Middle frontal gyrus (tissue), 1 donor: ENCODE data around the gene COG5.

Source experiments
- DNase-seq: peaks from one replicate; pipeline ENCODE4 v3.0.0-alpha.2; 2015; ENCODE audit warnings: low spot score; ENCODE audit errors: extremely low spot score

COG5 gene

GRCh38 chr7:107332488-107333269, 231.0 kb downstream of the COG5 start:
- DNase-seq, result no peak

DNA sequence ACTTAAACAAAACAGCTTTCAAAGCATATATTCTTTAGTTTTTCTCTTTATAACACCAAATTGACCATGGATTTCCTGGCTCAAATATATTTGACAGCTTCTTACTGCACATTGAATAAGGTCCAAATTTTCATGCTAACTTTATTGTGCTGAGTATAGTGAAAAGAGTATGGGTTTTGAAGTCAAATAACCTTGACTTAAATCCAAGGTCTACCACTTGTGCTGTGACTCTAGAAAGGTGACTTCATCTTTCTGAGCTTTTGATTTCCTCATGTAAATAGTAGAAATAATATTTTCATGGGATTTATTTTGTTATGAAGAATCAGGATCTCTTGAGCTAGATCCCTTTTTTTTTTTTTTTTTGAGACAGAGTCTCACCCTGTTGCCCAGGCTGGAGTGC, 233.2 kb downstream of the COG5 start:
- DNase-seq, result no peak

DNA sequence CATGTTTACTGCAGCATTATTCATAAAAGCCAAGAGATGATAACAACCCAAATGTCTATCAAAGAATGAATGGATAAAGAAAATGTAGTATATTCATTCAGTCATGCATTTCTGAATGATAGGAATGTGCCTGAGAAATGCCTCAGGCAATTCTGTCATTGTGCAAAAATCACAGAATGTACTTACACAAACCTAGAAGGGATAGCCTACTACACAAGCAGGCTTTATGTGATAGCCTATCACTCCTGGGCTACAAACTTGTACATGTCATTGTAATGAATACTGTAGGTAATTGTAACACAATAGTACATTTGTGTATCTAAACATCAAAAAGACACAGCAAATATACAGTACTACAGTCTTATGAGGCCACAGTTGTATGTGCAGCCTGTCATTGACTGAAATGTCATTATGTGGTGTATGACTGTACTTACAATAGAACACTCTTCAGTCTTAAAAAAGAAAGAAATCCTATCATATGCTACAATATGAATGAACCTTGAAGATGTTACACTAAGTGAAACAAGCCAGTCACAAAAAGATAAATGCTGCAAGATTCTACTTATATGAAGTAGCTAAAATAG, 235.6 kb downstream of the COG5 start:
- DNase-seq, result no peak

GRCh38 chr7:107326061-107326460, 237.7 kb downstream of the COG5 start:
- DNase-seq, result peak; percentile 14

GRCh38 chr7:107322015-107322414, 241.7 kb downstream of the COG5 start:
- no peak for DNase-seq

- no peak for DNase-seq
These were observed 242.1 kb downstream of the COG5 start for GRCh38 chr7:107321611-107322010.

DNA sequence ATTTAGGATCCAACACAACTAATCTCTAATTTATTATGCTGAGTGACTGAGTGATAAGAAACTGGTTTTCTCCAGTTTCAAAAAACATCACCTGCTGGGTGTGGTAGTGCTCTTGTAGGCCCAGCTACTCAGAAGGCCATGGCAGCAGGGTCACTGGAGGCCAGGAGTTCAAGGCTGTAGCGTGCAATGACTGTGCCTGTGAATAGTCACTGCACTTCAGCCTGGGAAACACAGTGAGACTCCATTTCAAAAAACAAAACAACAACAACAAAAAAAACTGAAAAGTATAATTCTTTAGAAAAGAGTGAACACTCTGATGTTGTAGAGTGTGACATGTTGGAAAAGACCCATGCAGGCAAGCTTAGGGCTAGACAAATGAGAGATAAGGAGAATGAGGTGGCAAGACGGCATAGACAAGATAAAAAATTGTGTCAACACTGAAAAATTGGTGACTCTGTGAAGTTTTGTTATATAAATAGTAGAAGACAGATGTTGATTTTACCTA, 243.9 kb downstream of the COG5 start:
- no peak for DNase-seq

GRCh38 chr7:107318523-107319160, 245.1 kb downstream of the COG5 start:
- no peak for DNase-seq

DNA sequence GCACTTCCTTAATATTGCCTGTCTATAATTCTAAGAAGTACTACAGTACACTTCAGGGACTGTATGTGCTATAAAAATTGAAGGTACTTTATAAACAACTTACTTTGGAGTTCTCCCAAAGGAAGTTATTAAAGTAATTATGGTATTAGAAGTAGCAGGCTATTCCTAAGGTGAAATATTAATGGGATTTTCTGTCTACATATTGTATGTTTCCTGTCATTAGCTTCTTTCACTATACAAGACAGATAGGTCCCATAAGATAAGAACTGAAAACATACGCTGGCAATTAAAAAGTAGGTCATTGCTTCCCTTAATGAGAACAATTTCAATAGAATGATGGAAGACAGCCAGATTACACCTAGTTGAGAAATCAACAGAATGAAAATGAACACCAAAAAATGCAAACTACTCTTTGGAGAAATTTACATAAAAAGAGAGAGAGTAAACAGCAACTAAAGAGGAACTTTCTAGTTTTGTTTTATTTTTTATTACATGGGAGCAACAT, 248.0 kb downstream of the COG5 start:
- no peak for DNase-seq

DNA sequence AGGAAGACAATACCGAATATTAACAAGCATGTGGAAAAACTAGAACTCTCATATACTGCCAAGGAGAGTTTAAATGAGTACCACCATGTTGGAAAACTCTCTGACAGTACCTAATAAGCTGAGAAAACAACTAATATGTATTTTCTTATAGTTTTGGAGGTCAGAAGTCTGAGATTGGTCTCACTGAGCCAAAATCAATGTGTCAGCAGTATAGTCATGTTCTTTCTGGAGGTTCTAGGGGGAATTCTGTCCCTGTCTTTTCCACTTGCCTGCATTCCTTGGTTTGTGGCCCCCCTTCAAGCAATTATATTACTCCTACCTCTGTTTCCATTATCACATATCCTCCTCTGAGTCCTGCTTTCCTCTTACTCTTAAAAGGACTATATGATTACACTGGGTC, 250.4 kb downstream of the COG5 start:
- no peak for DNase-seq

- no peak for DNase-seq
These were observed 251.3 kb downstream of the COG5 start for GRCh38 chr7:107312418-107312817.

- no peak for DNase-seq
These were observed 254.4 kb downstream of the COG5 start for GRCh38 chr7:107309296-107309695.

GRCh38 chr7:107304636-107305035, 259.1 kb downstream of the COG5 start:
- no peak for DNase-seq

DNA sequence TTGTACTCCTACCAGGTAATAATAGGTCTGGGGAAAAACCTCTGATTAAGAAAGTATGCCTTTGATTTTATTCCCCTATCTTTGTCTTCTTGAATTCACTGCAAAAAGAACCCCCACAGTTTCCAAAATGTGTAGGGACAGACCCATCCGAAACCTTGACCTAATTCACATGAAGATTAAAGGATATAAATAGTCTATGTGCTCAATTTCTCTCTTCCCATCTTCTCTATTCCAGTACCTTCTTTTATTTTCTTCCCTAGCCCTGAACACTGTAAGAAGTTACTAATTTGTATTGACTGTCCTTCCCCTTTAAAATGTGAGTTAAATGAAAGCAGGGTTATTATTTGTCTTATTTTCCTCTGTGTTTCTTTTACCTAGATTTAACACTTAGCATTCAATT, 259.7 kb downstream of the COG5 start:
- no peak for DNase-seq

GRCh38 chr7:107302250-107302847, 261.4 kb downstream of the COG5 start:
- no peak for DNase-seq

DNA sequence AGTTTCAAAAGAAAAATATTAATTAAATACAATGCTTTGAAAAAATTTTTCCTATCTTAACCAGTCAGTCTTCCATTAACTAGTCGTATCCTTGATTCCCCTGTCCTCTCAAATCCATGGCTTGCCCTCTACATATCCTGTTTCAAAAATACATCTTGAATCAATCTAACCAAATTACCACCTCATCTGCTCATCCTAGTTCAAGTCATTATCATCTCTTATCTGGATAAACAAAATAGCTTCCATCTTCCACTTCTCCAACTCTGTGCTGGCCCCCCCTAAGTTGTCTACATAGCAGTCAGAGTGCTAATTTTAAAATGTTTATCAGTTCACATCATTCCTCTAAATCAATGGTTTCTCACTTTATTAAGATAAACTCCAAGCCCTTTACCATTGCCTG, 269.5 kb downstream of the COG5 start:
- DNase-seq, result no peak

GRCh38 chr7:107292591-107292990, 271.1 kb downstream of the COG5 start:
- no peak for DNase-seq

GRCh38 chr7:107291434-107291833, 272.3 kb downstream of the COG5 start:
- DNase-seq, result no peak

- DNase-seq, result peak; percentile 29
These were observed 276.7 kb downstream of the COG5 start for GRCh38 chr7:107286751-107287621.

- DNase-seq, result no peak
These were observed 278.7 kb downstream of the COG5 start for GRCh38 chr7:107284911-107285479.

GRCh38 chr7:107277331-107277730, 286.4 kb downstream of the COG5 start:
- DNase-seq, result no peak
